ENCODE measurements around the gene CUL1. TPM values are rescaled to one million over a fixed set of nuclear protein-coding genes. Genes with fewer than 3 reads are reported as not detected.

Gene CUL1
- total and polyA plus RNA-seq, 11 donors = 17.5 to 58.3 (median 43.6) TPM

- Histone ChIP-seq H3K27ac (no peak overlapping the region), H3K27me3 (no peaks in the 10 kb centered on the region), H3K4me3 (no peak overlapping the region), H3K4me1 (peaks cover 0 to 10% (median 3%) of the 10 kb centered on the region in 12 donors), H3K9me3 (no peaks in the 10 kb centered on the region), H3K36me3 (no peaks in the 10 kb centered on the region)
- WGBS, 4 donors = 94 to 97% (median 96%) methylated on average over 5 of the region's 5 CpGs
- intact Hi-C loops (cut with DNase I) = loop anchor here in 5 of 10 donors (5.0 to 10.0 kb wide), 6 partner anchors 117 to 398 kb away; partner anchors contain the start of genes EZH2 (in 1 of the 5) and ZNF786 (in 1 of the 5)
- DNase-seq (no peak), ATAC-seq (no peak)
- TF ChIP-seq CTCF (IDR thresholded peaks at IDR 0.05) (no peak), POLR2A (IDR thresholded peaks at IDR 0.05) (no peak)
These were observed 4.1 kb upstream of the CUL1 start for GRCh38 chr7:148694631-148695030.

- no peak for TF ChIP-seq POLR2A (IDR thresholded peaks at IDR 0.05)
- ATAC-seq = no peak
- no peaks in the 10 kb centered on the region for H3K27me3 ChIP-seq
- H3K36me3 ChIP-seq = no peaks in the 10 kb centered on the region
- H3K4me3 ChIP-seq = no peak overlapping the region
- no peak for DNase-seq
- H3K9me3 ChIP-seq = no peaks in the 10 kb centered on the region
- intact Hi-C loops (cut with DNase I) = loop anchor here in 5 of 10 donors (5.0 to 10.0 kb wide), 6 partner anchors 119 to 396 kb away; partner anchors contain the start of genes EZH2 (in 1 of the 5) and ZNF786 (in 1 of the 5)
- peaks cover 6 to 23% (median 11%) of the 10 kb centered on the region in 12 donors for H3K4me1 ChIP-seq
- WGBS, 4 donors = 94 to 98% (median 97%) methylated on average over 3 of the region's 3 CpGs
- H3K27ac ChIP-seq = no peak overlapping the region
These were observed 2.8 kb upstream of the CUL1 start for GRCh38 chr7:148695953-148696352.

- Histone ChIP-seq H3K27ac (peak overlapping the region in 11 of 12 donors; percentile 19 to 99 (median 97)), H3K27me3 (no peaks in the 10 kb centered on the region), H3K9me3 (no peaks in the 10 kb centered on the region), H3K4me1 (peaks cover 9 to 31% (median 20%) of the 10 kb centered on the region in 12 donors), H3K4me3 (no peak overlapping the region), H3K36me3 (no peaks in the 10 kb centered on the region)
- ATAC-seq = no peak
- intact Hi-C loops (cut with DNase I) = loop anchor here in 5 of 10 donors (5.0 to 10.0 kb wide), 6 partner anchors 119 to 396 kb away; partner anchors contain the start of genes EZH2 (in 1 of the 5) and ZNF786 (in 1 of the 5)
- 91 to 92% (median 92%) methylated on average over 5 of the region's 5 CpGs for WGBS, 4 donors
- no peak for TF ChIP-seq POLR2A (IDR thresholded peaks at IDR 0.05)
- no peak for TF ChIP-seq CTCF (IDR thresholded peaks at IDR 0.05)
- DNase-seq = no peak
These were observed 1.9 kb upstream of the CUL1 start for GRCh38 chr7:148696787-148697186.

- DNase-seq (peak in 4 of 5 donors; percentile 42 to 68 (median 59)), ATAC-seq (peak; percentile 4 to 71 (median 21))
- no peak for TF ChIP-seq CTCF (IDR thresholded peaks at IDR 0.05)
- TF ChIP-seq POLR2A (IDR thresholded peaks at IDR 0.05) = peak in 1 of 2 donors; percentile 35
- H3K9me3 ChIP-seq = no peaks in the 10 kb centered on the region
- no peaks in the 10 kb centered on the region for H3K36me3 ChIP-seq
- 19 to 26% (median 21%) methylated on average over 18 of the region's 18 CpGs for WGBS, 4 donors
- peak overlapping the region; percentile 76 to 98 (median 87) for H3K4me3 ChIP-seq
- H3K27me3 ChIP-seq = no peaks in the 10 kb centered on the region
- H3K27ac ChIP-seq = peak overlapping the region; percentile 92 to 99 (median 97)
- H3K4me1 ChIP-seq = peaks cover 9 to 38% (median 26%) of the 10 kb centered on the region in 12 donors
- intact Hi-C loops (cut with DNase I) = loop anchor here in 5 of 10 donors (2.0 to 10.0 kb wide), 8 partner anchors 120 to 395 kb away; partner anchors contain the start of genes EZH2 (in 2 of the 5) and ZNF786 (in 1 of the 5)
These were observed 1.3 kb upstream of the CUL1 start for GRCh38 chr7:148697256-148698006.
